Natural killer cell (primary cell): ENCODE measurements around the gene MAOB. TPM values are rescaled to one million over a fixed set of nuclear protein-coding genes. Genes with fewer than 3 reads are reported as not detected.

Experiments used
- ATAC-seq, 3 donors: fragments of 150-1000 bp in 2 of 3; fragments of 200-7000 bp in 1 of 3; cut with Tn5 transposase; 1 replicate in 1 of 3; 2 replicates in 2 of 3; pipeline ENCODE4 v1.10.0; 2021; ENCODE audit warnings: mild to moderate bottlenecking in 2 of 3, moderate library complexity in 2 of 3
- DNase-seq, 2 donors: peaks; one replicate each; pipeline versions ENCODE4 v3.0.0 to v3.0.0-alpha.2; 2013 to 2021; ENCODE audit warnings: mixed read lengths in 1 of 2
- H3K27ac ChIP-seq: one replicate; pipeline ENCODE4 v1.5.1; 2013; ENCODE audit warnings: mild to moderate bottlenecking, low read length
- H3K27me3 ChIP-seq: one replicate; pipeline ENCODE4 v1.6.1; 2013; ENCODE audit warnings: low read length; ENCODE audit not compliant: control insufficient read depth, insufficient read depth
- H3K36me3 ChIP-seq: one replicate; pipeline ENCODE4 v1.6.1; 2013; ENCODE audit warnings: low read length; ENCODE audit not compliant: control insufficient read depth, insufficient read depth
- H3K4me1 ChIP-seq: one replicate; pipeline ENCODE4 v1.6.1; 2013; ENCODE audit warnings: low read length; ENCODE audit not compliant: control insufficient read depth, insufficient read depth
- H3K4me3 ChIP-seq: one replicate; pipeline ENCODE4 v1.5.1; 2013; ENCODE audit warnings: low read length
- H3K9me3 ChIP-seq: one replicate; pipeline ENCODE4 v1.6.1; 2013; ENCODE audit warnings: low read length; ENCODE audit not compliant: control insufficient read depth, insufficient read depth
- H3K27ac Mint-ChIP-seq, 2 donors: one replicate each; pipeline ENCODE4 v1.8.0; 2022; ENCODE audit warnings: mild to moderate bottlenecking in 2 of 2, mixed read lengths in 2 of 2, moderate library complexity in 1 of 2
- H3K27me3 Mint-ChIP-seq, 2 donors: one replicate each; pipeline ENCODE4 v1.8.0; 2022; ENCODE audit warnings: low read depth in 2 of 2, mixed read lengths in 2 of 2
- H3K36me3 Mint-ChIP-seq: one replicate; pipeline ENCODE4 v1.8.0; 2022; ENCODE audit warnings: mixed read lengths
- H3K4me1 Mint-ChIP-seq, 2 donors: one replicate each; pipeline ENCODE4 v1.8.0; 2022; ENCODE audit warnings: mixed read lengths in 2 of 2
- H3K4me3 Mint-ChIP-seq: one replicate; pipeline ENCODE4 v1.8.0; 2022; ENCODE audit warnings: mild to moderate bottlenecking, moderate library complexity, mixed read lengths
- H3K9me3 Mint-ChIP-seq, 2 donors: one replicate each; pipeline ENCODE4 v1.8.0; 2022; ENCODE audit warnings: mixed read lengths in 2 of 2
- whole genome bisulfite sequencing: methylation state at CpG from one replicate; pipeline ENCODE4 v1.1.7; 2013; ENCODE audit warnings: missing lambda C conversion rate; ENCODE audit not compliant: insufficient coverage; 5-methylcytosine and 5-hydroxymethylcytosine counted together
- intact Hi-C: fragments of 100-400 bp; cut with micrococcal nuclease; formaldehyde crosslinking; loops from one replicate; pipeline ENCODE4 v1.14.2; 2022
- total RNA-seq, 4 donors: library from RNA; stranded (reverse); fragments of 120-200 nt in 1 of 4; gene quantifications; one replicate each; pipeline versions ENCODE4 v1.2.3 to v1.2.4, GENCODE V29; 2013 to 2022
- TF ChIP-seq, protein P1 (sequence below): fragments of 200-600 bp; IDR thresholded peaks from one replicate; pipeline ENCODE4 v1.8.0; 2022; ENCODE audit warnings: antibody characterized with exemption

MAOB gene
- total RNA-seq, 3 donors from 2014 or later (not counting 1 experiment from before 2014, with no cell fraction given), result 0.26 TPM; not detected in 2

DNA sequence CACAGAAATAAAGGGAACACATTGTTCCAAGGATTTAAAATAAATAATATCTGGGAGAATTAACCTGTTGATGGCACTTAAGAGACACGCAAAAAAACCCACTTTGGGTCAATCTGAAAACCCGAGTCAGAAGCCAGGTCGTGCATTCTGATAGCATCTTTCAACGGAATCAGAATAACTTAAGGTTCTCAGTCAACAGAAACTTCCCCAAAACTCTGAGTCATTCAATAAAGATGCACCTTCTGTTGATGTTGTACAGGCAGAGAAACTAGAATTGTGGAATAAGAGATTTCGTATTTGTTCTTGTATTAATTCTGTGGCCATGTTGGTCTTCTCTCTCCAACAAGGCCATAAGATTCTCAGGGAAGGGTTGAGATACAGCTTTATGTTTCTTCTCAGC, 78.2 kb downstream of the MAOB start:
- no peak for DNase-seq
- ATAC-seq, result no peak

DNA sequence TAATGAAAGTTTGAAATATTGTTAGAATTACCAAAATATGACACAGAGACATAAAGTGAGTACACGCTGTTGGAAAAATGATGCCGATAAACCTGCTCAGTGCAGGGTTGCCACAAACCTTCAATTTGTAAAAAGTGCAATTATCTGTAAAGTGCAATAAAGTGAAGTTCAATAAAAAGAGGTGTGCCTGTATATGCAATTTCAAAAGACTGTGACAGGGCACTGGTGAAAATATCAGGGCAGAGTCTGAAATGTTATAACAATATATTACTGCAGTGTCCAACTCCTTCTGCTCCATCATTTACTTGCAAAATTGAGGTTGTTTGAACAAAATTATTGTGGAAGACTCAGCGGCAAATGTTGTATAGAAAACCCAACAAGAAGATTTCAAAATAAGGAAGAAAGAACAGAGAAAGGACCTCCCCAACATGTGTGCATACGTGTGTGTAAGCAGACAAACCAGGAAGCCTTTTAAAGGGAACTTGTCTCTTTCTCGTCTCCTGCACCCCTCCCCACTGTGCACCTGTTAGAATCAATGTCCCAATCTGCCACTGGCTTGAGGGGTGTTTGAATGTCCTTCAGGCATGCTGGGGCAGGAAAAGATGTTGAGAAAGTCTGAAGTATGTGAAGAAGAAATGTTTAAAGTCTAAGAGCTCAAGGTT, 96.2 kb downstream of the MAOB start:
- H3K4me1 ChIP-seq, result no peaks in the 10 kb centered on the region
- 100% methylated on average over 3 of the region's 5 CpGs for WGBS
- no peaks in the 10 kb centered on the region for H3K9me3 Mint-ChIP-seq

More for the DNA sequence above, 78.2 kb downstream of the MAOB start:
- TF ChIP-seq, protein P1, sequence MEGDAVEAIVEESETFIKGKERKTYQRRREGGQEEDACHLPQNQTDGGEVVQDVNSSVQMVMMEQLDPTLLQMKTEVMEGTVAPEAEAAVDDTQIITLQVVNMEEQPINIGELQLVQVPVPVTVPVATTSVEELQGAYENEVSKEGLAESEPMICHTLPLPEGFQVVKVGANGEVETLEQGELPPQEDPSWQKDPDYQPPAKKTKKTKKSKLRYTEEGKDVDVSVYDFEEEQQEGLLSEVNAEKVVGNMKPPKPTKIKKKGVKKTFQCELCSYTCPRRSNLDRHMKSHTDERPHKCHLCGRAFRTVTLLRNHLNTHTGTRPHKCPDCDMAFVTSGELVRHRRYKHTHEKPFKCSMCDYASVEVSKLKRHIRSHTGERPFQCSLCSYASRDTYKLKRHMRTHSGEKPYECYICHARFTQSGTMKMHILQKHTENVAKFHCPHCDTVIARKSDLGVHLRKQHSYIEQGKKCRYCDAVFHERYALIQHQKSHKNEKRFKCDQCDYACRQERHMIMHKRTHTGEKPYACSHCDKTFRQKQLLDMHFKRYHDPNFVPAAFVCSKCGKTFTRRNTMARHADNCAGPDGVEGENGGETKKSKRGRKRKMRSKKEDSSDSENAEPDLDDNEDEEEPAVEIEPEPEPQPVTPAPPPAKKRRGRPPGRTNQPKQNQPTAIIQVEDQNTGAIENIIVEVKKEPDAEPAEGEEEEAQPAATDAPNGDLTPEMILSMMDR, result no peak
- Histone ChIP-seq H3K27me3 (no peaks in the 10 kb centered on the region), H3K36me3 (no peaks in the 10 kb centered on the region), H3K9me3 (no peaks in the 10 kb centered on the region), H3K27ac (no peak overlapping the region), H3K4me3 (no peak overlapping the region), H3K4me1 (no peaks in the 10 kb centered on the region)
- no peaks in the 10 kb centered on the region for H3K36me3 Mint-ChIP-seq
- no peak overlapping the region for H3K27ac Mint-ChIP-seq
- 89% methylated on average over 4 of the region's 5 CpGs for WGBS
- H3K4me3 Mint-ChIP-seq, result no peak overlapping the region
- intact Hi-C loops, result no loop called here
- H3K4me1 Mint-ChIP-seq, result no peaks in the 10 kb centered on the region
- H3K9me3 Mint-ChIP-seq, result no peaks in the 10 kb centered on the region
- peaks cover 4 to 73% of the 10 kb centered on the region in 2 donors for H3K27me3 Mint-ChIP-seq

DNA sequence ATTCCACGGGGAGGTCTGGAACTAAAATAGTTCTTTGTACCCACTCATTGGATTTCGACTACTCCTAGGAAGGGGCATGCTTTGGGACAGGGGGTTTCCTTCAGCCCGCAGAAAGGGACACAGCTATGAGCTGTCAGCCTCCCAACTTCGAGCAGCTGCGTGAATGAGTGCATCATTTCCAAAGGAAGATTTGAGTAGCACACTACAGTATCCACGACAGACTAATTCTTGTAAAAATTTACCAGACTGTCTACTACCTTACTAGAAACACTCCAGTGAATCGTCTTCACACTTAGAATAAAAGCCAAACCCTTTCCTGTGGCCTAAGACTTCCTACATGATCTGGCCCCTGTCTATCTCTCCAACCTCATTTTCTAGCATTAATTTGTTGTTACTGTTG, 124.2 kb downstream of the MAOB start:
- no peaks in the 10 kb centered on the region for H3K9me3 Mint-ChIP-seq
- H3K27me3 Mint-ChIP-seq, result peaks cover 0 to 13% of the 10 kb centered on the region in 2 donors
- intact Hi-C loops, result no loop called here
- no peak overlapping the region for H3K4me3 ChIP-seq
- ATAC-seq, result no peak
- no peak overlapping the region for H3K27ac ChIP-seq
- no peak for DNase-seq
- no peaks in the 10 kb centered on the region for H3K9me3 ChIP-seq
- H3K4me1 Mint-ChIP-seq, result no peaks in the 10 kb centered on the region
- 73% methylated on average over 7 of the region's 7 CpGs for WGBS
- H3K27ac Mint-ChIP-seq, result no peak overlapping the region
- H3K36me3 Mint-ChIP-seq, result no peaks in the 10 kb centered on the region
- no peaks in the 10 kb centered on the region for H3K36me3 ChIP-seq
- TF ChIP-seq, protein P1, result no peak
- H3K4me1 ChIP-seq, result no peaks in the 10 kb centered on the region
- H3K4me3 Mint-ChIP-seq, result no peak overlapping the region
- no peaks in the 10 kb centered on the region for H3K27me3 ChIP-seq

More for the DNA sequence above, 96.2 kb downstream of the MAOB start:
- no peak overlapping the region for H3K4me3 ChIP-seq
- DNase-seq, result no peak
- Mint-ChIP-seq H3K27ac (no peak overlapping the region), H3K4me1 (no peaks in the 10 kb centered on the region), H3K27me3 (peaks cover 11 to 48% of the 10 kb centered on the region in 2 donors), H3K4me3 (no peak overlapping the region), H3K36me3 (no peaks in the 10 kb centered on the region)
- H3K27me3 ChIP-seq, result no peaks in the 10 kb centered on the region
- H3K36me3 ChIP-seq, result no peaks in the 10 kb centered on the region
- no peak for ATAC-seq
- no peak overlapping the region for H3K27ac ChIP-seq
- intact Hi-C loops, result no loop called here
- H3K9me3 ChIP-seq, result no peaks in the 10 kb centered on the region
- TF ChIP-seq, protein P1, result no peak

DNA sequence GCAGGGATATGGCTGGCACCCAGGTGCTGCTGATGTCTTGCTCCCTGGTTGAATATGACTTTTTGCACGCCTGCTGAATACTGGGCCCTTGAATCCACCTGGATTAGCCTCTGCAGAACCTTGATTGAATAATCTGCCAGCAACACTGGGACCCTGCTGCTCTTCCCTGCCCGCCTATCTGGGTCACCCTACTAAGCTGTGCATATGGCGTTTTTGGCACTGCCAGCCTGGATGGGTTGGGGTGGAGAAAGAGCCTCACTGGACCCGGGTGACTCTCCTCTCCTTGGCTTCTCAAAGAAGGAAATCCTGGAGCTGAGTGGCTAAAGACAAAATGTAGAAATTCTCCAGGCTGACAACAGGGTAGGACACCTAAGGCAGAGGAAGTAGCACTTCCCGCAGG, 126.2 kb downstream of the MAOB start:
- Histone ChIP-seq H3K9me3 (no peaks in the 10 kb centered on the region), H3K36me3 (no peaks in the 10 kb centered on the region), H3K4me1 (no peaks in the 10 kb centered on the region), H3K27me3 (no peaks in the 10 kb centered on the region), H3K4me3 (no peak overlapping the region), H3K27ac (no peak overlapping the region)
- DNase-seq (no peak), ATAC-seq (no peak)
- peaks cover 0 to 13% of the 10 kb centered on the region in 2 donors for H3K27me3 Mint-ChIP-seq
- TF ChIP-seq, protein P1, result no peak
- no peak overlapping the region for H3K4me3 Mint-ChIP-seq
- H3K27ac Mint-ChIP-seq, result no peak overlapping the region
- intact Hi-C loops, result no loop called here
- H3K4me1 Mint-ChIP-seq, result no peaks in the 10 kb centered on the region
- H3K9me3 Mint-ChIP-seq, result no peaks in the 10 kb centered on the region
- 91% methylated on average over 3 of the region's 5 CpGs for WGBS
- H3K36me3 Mint-ChIP-seq, result no peaks in the 10 kb centered on the region
